Activated CD4-positive, alpha-beta T cell treated with anti-CD3 and anti-CD28 coated beads for 24 hours (primary cell): ENCODE results near the gene ALAS2.
"Not testable (repeated sequence)": the region's sequence is repeated elsewhere in the genome, so short reads cannot be mapped to it uniquely, and the experiment has no call there.

ENCODE experiments used
- DNase-seq, 2 donors: peaks; one replicate each; pipeline ENCODE4 v3.0.0-alpha.2; 2020; ENCODE audit warnings: low read depth in 2 of 2

The ALAS2 gene

GRCh38 chrX:55030271-55031205 is at the start of gene ALAS2:
Gene ALAS2, minus strand, starts transcription at chrX:55030977. Its CDS starts 4,977 bp downstream, at chrX:55026000.
- no peak for DNase-seq

- DNase-seq: no peak
These were observed 44.2 kb upstream of the ALAS2 start, which contains the start of gene PAGE2B for GRCh38 chrX:55074851-55075467. Gene PAGE2B, plus strand, starts transcription at chrX:55075030. Its CDS starts 1,012 bp downstream, at chrX:55076042.

- no peak for DNase-seq
These were observed 41.5 kb upstream of the ALAS2 start for GRCh38 chrX:55072286-55072685.

DNA sequence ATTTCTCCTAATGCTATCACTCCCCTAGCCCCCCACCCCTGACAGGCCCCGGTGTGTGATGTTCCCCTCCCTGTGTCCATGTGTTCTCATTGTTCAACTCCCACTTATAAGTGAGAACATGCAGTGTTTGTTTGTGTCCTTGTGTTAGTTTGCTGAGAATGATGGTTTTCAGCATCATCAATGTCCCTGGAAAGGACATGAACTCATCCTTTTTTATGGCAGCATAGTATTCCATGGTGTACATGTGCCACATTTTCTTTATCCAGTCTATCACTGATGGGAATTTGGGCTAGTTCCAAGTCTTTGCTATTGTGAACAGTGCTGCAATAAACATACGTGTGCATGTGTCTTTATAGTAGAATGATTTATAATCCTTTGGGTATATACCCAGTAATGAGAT is 36.4 kb upstream of the ALAS2 start:
- DNase-seq: not testable (repeated sequence)

GRCh38 chrX:55057675-55058249 is 27.0 kb upstream of the ALAS2 start:
- peak in 1 of 2 donors; percentile 8 for DNase-seq

GRCh38 chrX:55056820-55057674 is 26.3 kb upstream of the ALAS2 start:
- DNase-seq: no peak

- DNase-seq: not testable (repeated sequence)
These were observed 19.8 kb upstream of the ALAS2 start for GRCh38 chrX:55050599-55050998.

GRCh38 chrX:55041514-55041913 is 10.7 kb upstream of the ALAS2 start:
- no peak for DNase-seq

- no peak for DNase-seq
These were observed 8.7 kb upstream of the ALAS2 start for GRCh38 chrX:55039471-55039870.

DNA sequence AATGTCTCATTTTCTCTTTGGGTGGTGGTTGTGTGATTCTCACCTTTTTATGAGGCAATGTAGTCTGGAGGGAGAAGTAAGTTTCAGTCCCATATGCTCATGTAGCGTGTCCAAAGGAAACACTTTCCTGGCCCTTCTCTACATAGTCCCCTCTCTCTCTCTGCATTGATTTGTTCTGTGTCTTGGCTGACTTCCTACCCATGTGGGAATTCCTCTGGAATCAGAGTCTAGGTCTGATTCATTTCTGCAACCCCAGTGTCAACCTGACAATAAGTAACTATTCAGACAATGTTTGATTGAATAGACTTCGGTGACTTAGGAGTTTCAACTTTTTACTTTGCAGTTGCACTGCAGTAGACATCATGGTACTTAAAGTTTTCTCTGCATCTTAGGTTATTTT is 2.7 kb upstream of the ALAS2 start:
- DNase-seq: no peak

GRCh38 chrX:55029291-55029690 is 1.5 kb downstream of the ALAS2 start:
- no peak for DNase-seq

GRCh38 chrX:55028611-55029010 is 2.2 kb downstream of the ALAS2 start:
- DNase-seq: no peak

GRCh38 chrX:55028040-55028439 is 2.7 kb downstream of the ALAS2 start:
- DNase-seq: no peak

GRCh38 chrX:55026840-55027239 is 3.9 kb downstream of the ALAS2 start:
- no peak for DNase-seq

DNA sequence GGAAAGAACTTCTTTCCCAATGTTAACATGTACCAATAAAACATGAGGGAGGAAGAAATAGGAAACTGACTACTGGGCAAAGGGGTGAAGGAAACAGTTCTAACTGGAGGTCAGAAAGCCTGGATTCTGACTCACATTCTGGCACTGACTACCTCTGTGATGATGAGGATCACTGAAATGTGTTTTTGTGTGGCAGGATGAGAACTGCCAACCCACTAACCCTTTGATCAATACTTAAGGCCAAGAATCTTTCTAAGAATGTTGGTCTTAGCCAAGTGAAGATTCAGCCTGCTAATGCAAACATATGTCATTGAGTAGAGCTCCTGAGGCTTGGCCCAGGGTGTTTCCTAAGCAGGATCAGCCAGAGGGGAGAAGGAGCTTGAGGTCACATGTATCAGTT is 4.6 kb downstream of the ALAS2 start:
- no peak for DNase-seq

GRCh38 chrX:55014897-55015299 is 15.9 kb downstream of the ALAS2 start:
- DNase-seq: no peak

- DNase-seq: no peak
These were observed 19.5 kb downstream of the ALAS2 start for GRCh38 chrX:55011294-55011693.

DNA sequence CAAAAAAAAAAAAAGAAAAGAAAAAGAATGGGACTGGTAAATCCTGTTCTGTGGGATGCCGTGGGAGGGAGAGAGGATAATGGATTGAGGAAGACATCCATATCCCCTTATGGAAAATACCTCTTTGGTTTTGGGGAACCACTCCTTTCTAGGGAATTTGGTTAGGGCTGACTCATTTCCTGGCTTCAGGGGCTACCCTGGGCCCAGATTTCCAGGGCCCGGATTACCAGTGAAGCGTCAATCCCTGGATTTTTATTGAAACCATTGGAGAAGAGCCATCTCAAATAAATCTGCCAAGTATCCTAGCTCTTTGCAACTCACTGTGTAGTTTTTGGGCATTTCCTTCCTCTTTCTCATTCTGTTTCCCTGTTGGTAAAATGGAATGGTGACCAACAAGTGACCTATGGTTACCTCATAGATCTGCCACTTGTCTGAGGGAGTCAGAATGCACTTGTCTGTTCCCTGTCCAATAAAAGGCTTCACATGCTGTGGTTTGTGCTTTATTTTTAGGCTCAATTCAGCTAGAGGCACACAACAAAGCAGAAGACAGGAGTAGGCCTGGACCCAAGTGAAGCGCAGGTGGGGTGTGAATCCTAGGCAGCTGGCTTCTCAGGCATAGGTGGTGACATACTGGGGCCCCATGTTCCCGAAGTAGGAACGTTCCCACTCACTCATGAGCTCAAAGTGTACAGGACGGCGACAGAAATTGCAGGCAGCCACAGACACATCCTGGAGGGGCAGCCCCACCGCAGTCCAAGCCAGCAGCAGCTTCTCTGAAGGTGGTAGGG is 22.0 kb downstream of the ALAS2 start:
- DNase-seq: no peak

GRCh38 chrX:55007656-55008055 is 23.1 kb downstream of the ALAS2 start:
- DNase-seq: no peak

- DNase-seq: no peak
These were observed 23.8 kb downstream of the ALAS2 start for GRCh38 chrX:55006827-55007621.
